NCI-H1417 (cell line): ENCODE measurements around the gene DNASE1L1.
A peak's percentile ranks its signal among the peaks of the same experiment; 100 is the strongest.

Source experiments
- DNase-seq, 3 experiments: peaks; one replicate each; lab custom pipeline; 2025; lab: John Stamatoyannopoulos, UW

The DNASE1L1 gene

GRCh38 chrX:154382483-154383069 lies 26.5 kb downstream of the DNASE1L1 start:
- DNase-seq, result no peak

GRCh38 chrX:154381271-154381670 lies 27.8 kb downstream of the DNASE1L1 start:
- no peak for DNase-seq

- no peak for DNase-seq
Observed at GRCh38 chrX:154380787-154381186, 28.3 kb downstream of the DNASE1L1 start.

- DNase-seq, result no peak
Observed at GRCh38 chrX:154380153-154380552, 28.9 kb downstream of the DNASE1L1 start.

- DNase-seq, result no peak
Observed at GRCh38 chrX:154379569-154379951, 29.5 kb downstream of the DNASE1L1 start.

- peak; percentile 100 for DNase-seq
Observed at GRCh38 chrX:154378799-154379568, 30.1 kb downstream of the DNASE1L1 start, which contains the start of gene EMD. Gene EMD (plus strand): TSS chrX:154379295. CDS start chrX:154379485, 190 bp downstream.

GRCh38 chrX:154378059-154378798 lies 30.8 kb downstream of the DNASE1L1 start:
- DNase-seq, result peak in 2 of 3 experiments; percentile 80 to 87

- no peak for DNase-seq
Observed at GRCh38 chrX:154376774-154377173, 32.3 kb downstream of the DNASE1L1 start.

- DNase-seq, result no peak
Observed at GRCh38 chrX:154375156-154375504, 33.9 kb downstream of the DNASE1L1 start.

- DNase-seq, result peak in 2 of 3 experiments; percentile 44 to 62
Observed at GRCh38 chrX:154374313-154375155, 34.5 kb downstream of the DNASE1L1 start, which contains the start of gene FLNA. Gene FLNA (minus strand): TSS chrX:154374634. CDS start chrX:154371245, 3,389 bp downstream.

- DNase-seq, result peak; percentile 78 to 88 (median 85)
Observed at GRCh38 chrX:154373340-154374306, 35.4 kb downstream of the DNASE1L1 start.

GRCh38 chrX:154372612-154373022 lies 36.4 kb downstream of the DNASE1L1 start:
- DNase-seq, result no peak

- peak in 2 of 3 experiments; percentile 68 for DNase-seq
Observed at GRCh38 chrX:154371789-154372300, 37.2 kb downstream of the DNASE1L1 start.

- peak; percentile 89 to 95 (median 93) for DNase-seq
Observed at GRCh38 chrX:154371017-154371788, 37.9 kb downstream of the DNASE1L1 start.

GRCh38 chrX:154370300-154371016 lies 38.6 kb downstream of the DNASE1L1 start:
- DNase-seq, result peak in 2 of 3 experiments; percentile 26 to 35

- peak; percentile 11 to 49 (median 35) for DNase-seq
Observed at GRCh38 chrX:154369449-154370299, 39.4 kb downstream of the DNASE1L1 start.

- peak; percentile 31 to 57 (median 35) for DNase-seq
Observed at GRCh38 chrX:154368630-154369448, 40.2 kb downstream of the DNASE1L1 start.
